ENCODE data around the gene STK11. TPM values are rescaled to one million over a fixed set of nuclear protein-coding genes. Genes with fewer than 3 reads are reported as not detected.

STK11 gene
- total RNA-seq, 1 donor from 2014 or later = 67.6 TPM

GRCh38 chr19:1247748-1248138 is 42.2 kb downstream of the STK11 start:
- no peak overlapping the region for H3K27ac Mint-ChIP-seq
- ATAC-seq (ENCODE audit: low read depth) (no peak), DNase-seq (no peak)
- peaks cover 32% of the 10 kb centered on the region for H3K4me1 Mint-ChIP-seq
- TF ChIP-seq CTCF (IDR thresholded peaks at IDR 0.05) = no peak
- ChIA-PET POLR2A (interaction anchor here (1.5 to 10.1 kb wide), 2 partner anchors 17 to 28 kb away, joined by 6 to 824 read pairs; partner anchors contain the start of genes CIRBP and FAM174C), CTCF (interaction anchor here (1.5 kb wide), 1 partner anchor 19 kb away, joined by 10 read pairs; no protein-coding TSS in a partner anchor)
- H3K9me3 Mint-ChIP-seq = no peaks in the 10 kb centered on the region
- H3K4me3 Mint-ChIP-seq = no peak overlapping the region
- H3K36me3 Mint-ChIP-seq (ENCODE audit: low read depth) = peaks cover 8% of the 10 kb centered on the region
- intact Hi-C loops (cut with micrococcal nuclease) = loop anchor here (1.0 to 10.0 kb wide), 4 partner anchors 19 to 583 kb away; partner anchors contain the start of genes DAZAP1 and RNF126
- no peaks in the 10 kb centered on the region for H3K27me3 Mint-ChIP-seq

- Mint-ChIP-seq H3K4me1 (peaks cover 28% of the 10 kb centered on the region), H3K36me3 (ENCODE audit: low read depth) (peaks cover 8% of the 10 kb centered on the region), H3K27ac (peak within 1 kb of the TSS; percentile 88), H3K27me3 (no peaks in the 10 kb centered on the region), H3K4me3 (peak within 1 kb of the TSS; percentile 85), H3K9me3 (no peaks in the 10 kb centered on the region)
- CTCF ChIA-PET = interaction anchor here (1.0 kb wide), 1 partner anchor 19 kb away, joined by 8 read pairs; no protein-coding TSS in a partner anchor
- DNase-seq (peak; percentile 71), ATAC-seq (ENCODE audit: low read depth) (peak; percentile 6)
- TF ChIP-seq CTCF (IDR thresholded peaks at IDR 0.05) = no peak
- POLR2A ChIA-PET = interaction anchor here (0.7 to 2.4 kb wide), 6 partner anchors 13 to 27 kb away, joined by 4 to 37 read pairs (median 4); partner anchors contain the start of genes CIRBP and FAM174C
- intact Hi-C loops (cut with micrococcal nuclease) = loop anchor here (1.0 to 10.0 kb wide), 4 partner anchors 18 to 583 kb away; partner anchors contain the start of genes DAZAP1 and RNF126
Measured at GRCh38 chr19:1248139-1248785, 42.7 kb downstream of the STK11 start, which contains the start of gene MIDN. Gene MIDN, plus strand, starts transcription at chr19:1248583. Its CDS starts 1,714 bp downstream, at chr19:1250297.

GRCh38 chr19:1248786-1249297 is 43.3 kb downstream of the STK11 start:
- ATAC-seq (ENCODE audit: low read depth) = peak; percentile 12
- DNase-seq = peak; percentile 91
- intact Hi-C loops (cut with micrococcal nuclease) = loop anchor here (1.0 to 10.0 kb wide), 5 partner anchors 11 to 584 kb away; partner anchors contain the start of genes DAZAP1 and RNF126
- Mint-ChIP-seq H3K36me3 (ENCODE audit: low read depth) (peaks cover 12% of the 10 kb centered on the region), H3K4me3 (peak overlapping the region; percentile 85), H3K9me3 (no peaks in the 10 kb centered on the region), H3K27me3 (no peaks in the 10 kb centered on the region), H3K4me1 (peaks cover 29% of the 10 kb centered on the region), H3K27ac (peak overlapping the region; percentile 88)
- TF ChIP-seq CTCF (IDR thresholded peaks at IDR 0.05) = peak; percentile 33
- ChIA-PET POLR2A (interaction anchor here (0.7 to 2.4 kb wide), 7 partner anchors 11 to 26 kb away, joined by 4 to 37 read pairs (median 4); partner anchors contain the start of genes CIRBP and FAM174C), CTCF (interaction anchor here (1.0 kb wide), 1 partner anchor 18 kb away, joined by 8 read pairs; no protein-coding TSS in a partner anchor)

GRCh38 chr19:1249298-1249989 is 43.9 kb downstream of the STK11 start:
- Mint-ChIP-seq H3K27me3 (no peaks in the 10 kb centered on the region), H3K27ac (peak overlapping the region; percentile 81), H3K4me1 (peaks cover 31% of the 10 kb centered on the region), H3K9me3 (no peaks in the 10 kb centered on the region), H3K4me3 (peak overlapping the region; percentile 80), H3K36me3 (ENCODE audit: low read depth) (peaks cover 12% of the 10 kb centered on the region)
- DNase-seq (peak; percentile 84), ATAC-seq (ENCODE audit: low read depth) (peak; percentile 49)
- intact Hi-C loops (cut with micrococcal nuclease) = loop anchor here (1.0 to 10.0 kb wide), 3 partner anchors 11 to 585 kb away; partner anchors contain the start of genes DAZAP1 and RNF126
- CTCF ChIA-PET = interaction anchor here (1.0 kb wide), 2 partner anchors 17 kb away, joined by 3 to 8 read pairs; no protein-coding TSS in a partner anchor
- POLR2A ChIA-PET = interaction anchor here (0.7 to 2.4 kb wide), 7 partner anchors 10 to 26 kb away, joined by 4 to 37 read pairs (median 4); partner anchors contain the start of genes CIRBP and FAM174C
- no peak for TF ChIP-seq CTCF (IDR thresholded peaks at IDR 0.05)

Data from activated B cell treated with CpG ODN at 0.5 μM for 24 hours (primary cell).